Lower lobe of right lung (tissue), 2 donors: ENCODE data around the gene CSNK2A1. TPM values are rescaled to one million over a fixed set of nuclear protein-coding genes. Genes with fewer than 3 reads are reported as not detected.
"Not testable (repeated sequence)": the region's sequence is repeated elsewhere in the genome, so short reads cannot be mapped to it uniquely, and the experiment has no call there.

Experiments
- ATAC-seq, 2 donors: fragments of 200-7000 bp; cut with Tn5 transposase; one replicate each; pipeline ENCODE4 v1.9.1; 2020 to 2022; ENCODE audit warnings: mild to moderate bottlenecking in 2 of 2, moderate library complexity in 2 of 2
- DNase-seq: peaks from one replicate; pipeline ENCODE4 v3.0.0-alpha.2; 2020
- H3K27ac ChIP-seq: fragments of 200-600 bp; one replicate; pipeline ENCODE4 v1.8.0; 2022
- H3K27me3 ChIP-seq: fragments of 200-600 bp; one replicate; pipeline ENCODE4 v1.8.0; 2022; ENCODE audit warnings: low read depth
- H3K36me3 ChIP-seq: fragments of 200-600 bp; one replicate; pipeline ENCODE4 v1.8.0; 2022; ENCODE audit warnings: mild to moderate bottlenecking
- H3K4me1 ChIP-seq: fragments of 200-600 bp; one replicate; pipeline ENCODE4 v1.8.0; 2022
- H3K4me3 ChIP-seq: fragments of 200-600 bp; one replicate; pipeline ENCODE4 v1.8.0; 2022; ENCODE audit warnings: mild to moderate bottlenecking
- H3K9me3 ChIP-seq: fragments of 200-600 bp; one replicate; pipeline ENCODE4 v1.8.0; 2022
- CTCF ChIP-seq: fragments of 200-600 bp; IDR thresholded peaks from one replicate; pipeline ENCODE4 v1.8.0; 2022; ENCODE audit warnings: antibody characterized with exemption, mild to moderate bottlenecking
- intact Hi-C: fragments of 100-400 bp; cut with DNase I; formaldehyde crosslinking; loops from one replicate; pipeline ENCODE4 v1.11.0; 2022
- total RNA-seq: library from RNA; stranded (reverse); fragmentation: NEBNext Ultra II Directional; extraction: Animal tissue kit (Norgen Biotek cat#: 25700); gene quantifications from one replicate; pipeline ENCODE4 v1.2.1, GENCODE V29; 2021
- donor health status: DM: no; HTN: yes; CAD: no; lungs with severe emphysema.

CSNK2A1 gene
- total RNA-seq, 1 donor from 2014 or later, result 86.3 TPM

GRCh38 chr20:480044-480443, 63.5 kb downstream of the CSNK2A1 start:
- Histone ChIP-seq H3K9me3 (no peaks in the 10 kb centered on the region), H3K27ac (no peak overlapping the region), H3K36me3 (peaks cover 51% of the 10 kb centered on the region), H3K27me3 (no peaks in the 10 kb centered on the region), H3K4me1 (no peaks in the 10 kb centered on the region), H3K4me3 (no peak overlapping the region)
- no peak for ATAC-seq
- no peak for DNase-seq
- no peak for TF ChIP-seq CTCF
- intact Hi-C loops, result no loop called here

- H3K36me3 ChIP-seq, result peaks cover 48% of the 10 kb centered on the region
- TF ChIP-seq CTCF, result no peak
- intact Hi-C loops, result loop anchor here (10.0 kb wide), 1 partner anchor 125 kb away; no protein-coding TSS in a partner anchor
- H3K9me3 ChIP-seq, result no peaks in the 10 kb centered on the region
- ATAC-seq (no peak), DNase-seq (no peak)
- no peak overlapping the region for H3K27ac ChIP-seq
- H3K4me1 ChIP-seq, result no peaks in the 10 kb centered on the region
- no peak overlapping the region for H3K4me3 ChIP-seq
- no peaks in the 10 kb centered on the region for H3K27me3 ChIP-seq
These were observed 64.1 kb downstream of the CSNK2A1 start for GRCh38 chr20:479487-479886.

- Histone ChIP-seq H3K4me1 (no peaks in the 10 kb centered on the region), H3K4me3 (no peak overlapping the region), H3K27ac (no peak overlapping the region), H3K9me3 (no peaks in the 10 kb centered on the region), H3K27me3 (no peaks in the 10 kb centered on the region), H3K36me3 (peaks cover 43% of the 10 kb centered on the region)
- intact Hi-C loops, result loop anchor here (10.0 kb wide), 1 partner anchor 124 kb away; no protein-coding TSS in a partner anchor
- TF ChIP-seq CTCF, result peak; percentile 65
- no peak for DNase-seq
- ATAC-seq, result peak; percentile 54 to 74
These were observed 64.6 kb downstream of the CSNK2A1 start for GRCh38 chr20:478949-479429.

GRCh38 chr20:478010-478948, 65.3 kb downstream of the CSNK2A1 start:
- TF ChIP-seq CTCF, result no peak
- Histone ChIP-seq H3K4me1 (no peaks in the 10 kb centered on the region), H3K27me3 (no peaks in the 10 kb centered on the region), H3K27ac (no peak overlapping the region), H3K4me3 (no peak overlapping the region), H3K36me3 (peaks cover 36% of the 10 kb centered on the region), H3K9me3 (no peaks in the 10 kb centered on the region)
- ATAC-seq (no peak), DNase-seq (no peak)
- intact Hi-C loops, result loop anchor here (10.0 kb wide), 1 partner anchor 123 kb away; no protein-coding TSS in a partner anchor

GRCh38 chr20:476561-477249, 66.9 kb downstream of the CSNK2A1 start:
- not testable (repeated sequence) for H3K4me1 ChIP-seq, H3K27me3 ChIP-seq, H3K27ac ChIP-seq, H3K4me3 ChIP-seq, H3K9me3 ChIP-seq, DNase-seq
- H3K36me3 ChIP-seq, result peaks cover 20% of the 10 kb centered on the region
- ATAC-seq, result peak in 1 of 2 donors; percentile 50
- intact Hi-C loops, result loop anchor here (10.0 kb wide), 1 partner anchor 122 kb away; no protein-coding TSS in a partner anchor
